GM21381 (cell line): ENCODE measurements around the gene MRPL23.
"Not testable (repeated sequence)": the region's sequence is repeated elsewhere in the genome, so short reads cannot be mapped to it uniquely, and the experiment has no call there.

ENCODE experiments used
- ATAC-seq: cut with Tn5 transposase; IDR thresholded peaks from one replicate; pipeline ENCODE4 v1.9.1; 2021; ENCODE audit warnings: mild to moderate bottlenecking, moderate library complexity; ENCODE audit not compliant: unreplicated experiment

MRPL23 gene

DNA sequence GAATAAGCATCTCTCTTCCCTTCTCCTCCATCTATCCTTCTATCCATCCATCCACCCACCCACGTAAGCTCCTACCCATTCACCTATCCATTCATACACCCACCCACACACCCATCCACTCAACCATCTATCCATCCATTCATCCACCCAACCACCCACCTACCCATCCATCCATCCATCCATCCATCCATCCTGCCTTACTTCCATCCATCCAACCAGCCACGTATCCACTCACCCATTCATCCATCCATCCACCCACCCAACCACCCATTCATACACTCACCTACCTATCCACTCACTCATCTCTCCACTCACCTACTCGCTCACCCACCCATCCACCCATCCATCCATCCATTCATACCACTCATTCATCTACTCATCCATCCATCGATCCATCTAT is 14.5 kb upstream of the MRPL23 start:
- no peak for ATAC-seq

DNA sequence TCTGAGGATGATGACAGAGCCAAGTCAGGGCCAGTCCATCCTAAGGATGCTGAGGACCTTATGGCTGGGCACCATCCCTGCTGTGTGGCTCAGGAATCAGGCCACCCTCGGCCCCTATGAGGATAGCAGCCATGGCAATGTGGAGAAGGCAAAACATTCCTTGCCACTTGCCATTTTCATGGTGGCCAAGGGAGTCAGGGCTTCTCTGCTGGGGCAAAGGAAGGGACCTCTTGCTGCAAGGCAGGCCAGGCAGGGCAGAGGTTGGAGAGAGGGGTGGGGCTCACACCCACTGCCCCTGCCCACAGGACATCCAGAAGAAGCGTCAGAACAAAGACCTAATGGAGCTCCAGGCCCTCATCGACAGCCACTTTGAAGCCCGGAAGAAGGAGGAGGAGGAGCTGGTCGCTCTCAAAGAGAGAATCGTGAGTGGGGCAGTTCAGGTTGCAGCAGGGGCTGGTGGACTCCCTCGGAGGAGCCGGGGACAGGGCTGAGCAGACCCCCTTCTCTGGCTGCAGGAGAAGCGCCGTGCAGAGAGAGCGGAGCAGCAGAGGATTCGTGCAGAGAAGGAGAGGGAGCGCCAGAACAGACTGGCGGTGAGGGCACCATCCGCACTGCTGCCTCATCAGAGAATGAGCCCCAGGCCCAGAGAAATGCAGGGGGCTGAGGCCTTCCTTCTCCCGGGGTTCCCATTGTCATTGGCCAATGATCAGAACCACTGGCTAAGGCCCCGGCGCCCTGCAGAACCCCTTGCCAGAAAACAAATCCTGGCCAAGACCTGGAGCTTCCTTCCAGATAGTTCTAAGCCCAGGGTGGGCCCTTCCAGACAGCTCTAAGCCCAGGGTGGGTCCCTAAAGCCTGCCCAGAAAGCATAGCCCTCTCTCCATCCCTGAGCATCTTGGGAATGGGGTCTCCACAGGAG is 13.5 kb upstream of the MRPL23 start:
- ATAC-seq, result no peak

DNA sequence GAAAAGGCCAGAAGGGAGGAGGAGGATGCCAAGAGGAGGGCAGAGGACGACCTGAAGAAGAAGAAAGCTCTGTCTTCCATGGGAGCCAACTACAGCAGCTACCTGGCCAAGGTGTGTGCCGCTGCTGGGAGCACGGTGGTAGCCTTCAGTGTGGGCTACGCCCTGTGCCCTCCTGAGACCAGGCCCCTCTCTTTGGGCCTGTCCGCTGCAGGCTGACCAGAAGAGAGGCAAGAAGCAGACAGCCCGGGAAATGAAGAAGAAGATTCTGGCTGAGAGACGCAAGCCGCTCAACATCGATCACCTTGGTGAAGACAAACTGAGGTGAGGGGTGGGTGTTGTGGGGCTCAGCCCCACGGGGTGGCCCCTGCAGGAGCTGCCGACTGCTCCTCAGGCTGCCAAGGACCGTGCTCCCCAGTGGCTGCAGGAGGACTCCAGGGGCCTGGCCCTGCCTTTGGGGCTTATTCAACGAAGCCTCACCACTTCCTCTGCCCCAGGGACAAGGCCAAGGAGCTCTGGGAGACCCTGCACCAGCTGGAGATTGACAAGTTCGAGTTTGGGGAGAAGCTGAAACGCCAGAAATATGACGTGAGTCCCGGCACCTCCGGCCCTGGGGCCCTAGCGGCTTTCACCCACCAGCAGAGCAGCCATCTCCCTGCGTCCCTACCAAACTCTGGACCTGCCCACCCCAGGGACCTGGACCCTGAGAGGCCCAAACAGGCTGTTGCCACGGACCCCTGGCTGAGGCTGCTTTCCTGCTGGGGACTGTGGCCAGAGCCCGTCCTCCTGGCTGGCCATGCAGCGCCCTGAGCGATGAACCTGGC is 12.6 kb upstream of the MRPL23 start:
- ATAC-seq, result no peak

DNA sequence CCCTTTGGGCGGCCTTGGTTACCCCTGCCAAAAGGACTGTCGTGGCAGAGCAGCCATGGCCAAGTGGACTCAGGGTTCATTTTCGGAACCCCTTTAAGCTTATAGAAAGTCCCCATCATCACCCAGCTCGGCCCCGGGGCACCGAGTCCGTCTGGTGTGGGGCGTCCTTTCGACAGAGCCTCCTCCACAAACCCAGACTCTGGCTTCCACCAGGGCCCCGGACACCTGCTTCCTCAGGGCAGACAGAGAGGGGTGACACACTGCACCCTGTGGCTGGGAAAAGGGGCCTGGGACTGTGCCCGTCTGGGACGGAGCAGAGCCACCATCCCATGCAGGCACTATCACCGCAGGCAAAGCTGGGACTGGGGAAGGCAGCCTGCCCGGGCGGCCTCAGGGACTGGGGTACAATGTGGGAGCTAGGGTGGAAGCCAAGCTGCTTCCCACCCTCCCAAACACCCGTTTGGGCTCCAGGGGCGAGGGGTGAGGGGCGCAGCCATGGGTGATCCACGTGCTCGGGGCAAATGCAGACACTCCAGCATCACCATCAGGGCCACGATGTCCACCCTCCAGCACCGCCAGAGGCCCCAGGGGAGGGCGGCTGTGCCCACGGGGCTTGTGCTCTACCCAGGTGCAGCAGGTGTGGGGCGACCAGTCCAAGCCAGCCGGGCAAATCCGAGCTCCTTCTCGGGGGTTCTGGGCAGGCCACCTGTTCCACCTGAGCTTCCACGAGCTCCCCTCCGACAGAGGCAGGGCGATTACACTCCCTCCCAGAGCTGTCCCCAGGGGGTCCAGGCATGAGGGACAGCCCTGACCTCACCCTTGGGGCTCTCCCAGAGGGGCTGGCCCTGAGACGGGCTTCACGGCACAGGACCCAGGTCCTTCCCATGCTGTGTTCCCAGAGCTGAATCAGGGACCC is 11.7 kb upstream of the MRPL23 start:
- no peak for ATAC-seq

DNA sequence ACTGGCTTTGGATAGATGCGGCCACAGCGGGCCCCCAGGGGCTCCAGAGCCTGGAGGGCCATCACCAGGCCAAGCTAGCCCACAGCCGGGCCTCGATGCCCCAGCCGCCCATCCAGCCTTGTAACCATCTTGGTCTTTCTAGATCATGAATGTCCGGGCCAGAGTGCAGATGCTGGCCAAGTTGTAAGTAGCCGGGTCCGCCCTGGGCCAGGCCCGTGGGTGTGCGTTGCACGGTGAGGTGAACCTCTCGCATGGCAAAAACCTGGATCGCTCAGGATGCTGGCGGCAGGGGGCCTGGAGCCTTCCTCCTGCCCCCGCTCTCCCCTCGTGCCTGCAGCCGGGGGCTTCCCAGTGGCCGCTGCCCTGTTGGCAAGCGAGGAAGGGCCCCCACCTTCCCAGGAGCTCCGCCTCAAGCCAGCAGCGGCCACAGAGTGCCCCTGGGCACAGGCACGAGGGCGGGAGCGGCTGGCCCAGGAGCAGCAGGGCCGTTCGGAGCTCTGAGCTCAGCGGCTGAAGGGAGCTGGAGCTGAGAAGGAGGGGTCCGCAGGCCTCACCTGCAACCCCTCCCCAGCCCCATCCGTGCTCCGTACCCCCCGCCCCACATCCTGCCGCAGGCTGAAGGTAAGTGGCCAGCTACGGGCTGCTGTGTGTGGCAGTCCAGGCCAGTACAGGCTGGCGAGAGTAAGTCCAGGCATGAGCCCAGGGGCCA is 10.9 kb upstream of the MRPL23 start:
- no peak for ATAC-seq

DNA sequence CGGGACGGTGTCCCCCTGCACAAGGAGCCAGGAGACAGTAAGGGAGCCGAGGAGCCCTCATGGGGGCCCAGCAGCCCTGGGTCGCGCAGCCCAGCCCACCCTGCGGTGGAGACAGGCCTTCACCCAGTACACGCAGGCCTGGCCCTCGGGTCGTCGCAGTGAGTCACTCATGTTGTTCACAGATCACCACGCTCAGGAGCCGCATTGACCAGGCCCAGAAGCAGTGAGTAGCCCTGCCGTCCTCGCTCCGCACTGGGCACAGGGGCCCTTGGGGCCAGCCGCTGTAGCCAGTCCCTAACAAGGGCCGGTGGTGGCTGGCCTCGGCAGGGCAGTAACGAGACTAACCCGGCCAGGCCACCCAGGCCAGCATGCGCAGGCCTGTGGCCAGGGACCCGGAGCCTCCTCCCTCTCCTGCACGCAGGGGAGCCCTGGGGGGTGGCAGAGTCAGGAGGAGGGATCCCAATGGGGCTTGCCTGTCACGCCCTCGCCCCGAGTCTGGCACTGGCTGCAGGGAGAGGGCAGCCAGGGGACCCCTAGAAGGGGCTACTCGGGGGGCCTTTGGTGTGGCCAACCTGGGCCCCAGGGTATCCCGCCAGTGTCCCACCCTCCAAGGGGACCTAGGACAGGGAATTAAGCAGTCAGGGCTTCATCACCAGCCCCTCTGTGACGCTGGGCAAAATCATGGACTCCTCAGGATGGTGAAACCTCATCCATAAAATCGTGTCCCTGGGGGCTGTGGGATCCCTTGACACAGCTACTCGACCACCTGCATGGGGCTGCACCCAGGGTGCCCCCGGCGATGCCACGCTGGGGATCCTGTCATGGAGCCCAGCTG is 10.1 kb upstream of the MRPL23 start:
- no peak for ATAC-seq

DNA sequence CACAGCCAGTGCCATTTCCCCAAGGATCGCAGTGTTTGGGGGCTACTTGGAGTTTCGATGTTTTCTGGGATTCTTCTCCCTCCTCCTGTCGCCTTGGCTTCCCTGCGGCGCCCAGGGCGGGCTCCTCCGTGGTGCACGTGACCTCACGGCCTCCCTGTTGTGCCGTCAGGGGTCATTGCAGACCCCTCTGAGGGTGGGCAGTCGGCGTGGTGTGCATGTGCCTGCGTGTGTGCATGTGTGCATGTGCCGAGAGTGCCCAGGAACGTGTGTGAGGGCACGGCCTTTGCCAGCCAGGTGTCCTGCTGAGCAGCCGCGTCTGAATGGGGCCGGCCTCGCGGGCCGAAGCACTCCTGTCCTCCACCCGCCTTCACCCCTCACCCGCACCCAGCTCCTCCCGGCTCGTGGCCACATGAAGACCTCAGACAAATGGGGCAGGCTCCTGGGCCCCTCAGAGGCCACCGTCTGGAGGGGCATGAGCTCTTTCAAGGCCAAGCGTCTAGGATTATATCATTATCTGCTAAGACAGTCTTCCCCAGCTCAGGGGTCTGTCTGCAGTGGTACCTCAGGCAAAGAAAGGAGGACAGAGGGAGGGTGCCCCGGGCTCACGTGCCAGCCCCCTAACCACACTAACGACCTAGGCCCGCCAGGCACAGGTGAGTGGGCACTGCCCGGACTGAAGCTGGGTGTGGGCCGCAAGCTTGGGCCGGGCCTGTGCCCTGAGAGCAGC is 9.4 kb upstream of the MRPL23 start:
- ATAC-seq, result no peak

DNA sequence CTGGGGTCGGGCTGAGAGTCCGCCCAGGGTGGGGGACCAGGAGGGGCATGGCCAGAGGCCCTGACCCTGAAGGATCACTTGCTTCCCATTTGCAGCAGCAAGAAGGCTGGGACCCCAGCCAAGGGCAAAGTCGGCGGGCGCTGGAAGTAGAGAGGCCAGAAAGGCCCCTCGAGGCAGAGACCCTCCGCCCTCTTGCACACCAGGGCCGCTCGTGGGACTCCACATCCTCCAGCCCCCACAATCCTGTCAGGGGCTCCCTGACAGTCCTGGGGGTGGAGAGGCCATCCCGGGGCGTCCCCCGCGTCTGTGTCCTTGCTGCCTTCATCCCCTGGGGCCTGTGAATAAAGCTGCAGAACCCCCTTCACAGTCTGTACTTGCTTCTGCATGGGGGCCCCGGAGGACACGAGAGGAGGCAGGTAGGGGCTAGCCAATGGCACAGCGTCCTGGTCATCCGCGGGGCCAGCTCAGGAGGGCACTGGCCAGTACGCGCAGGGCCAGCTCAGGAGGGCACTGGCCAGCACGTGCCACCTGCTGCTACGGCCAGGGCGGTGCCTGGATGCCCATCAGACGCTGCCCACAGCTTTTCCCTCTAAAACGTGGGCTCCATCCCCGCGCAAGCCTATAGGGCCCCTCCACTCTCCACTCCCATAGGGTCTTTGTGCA is 8.7 kb upstream of the MRPL23 start:
- no peak for ATAC-seq

DNA sequence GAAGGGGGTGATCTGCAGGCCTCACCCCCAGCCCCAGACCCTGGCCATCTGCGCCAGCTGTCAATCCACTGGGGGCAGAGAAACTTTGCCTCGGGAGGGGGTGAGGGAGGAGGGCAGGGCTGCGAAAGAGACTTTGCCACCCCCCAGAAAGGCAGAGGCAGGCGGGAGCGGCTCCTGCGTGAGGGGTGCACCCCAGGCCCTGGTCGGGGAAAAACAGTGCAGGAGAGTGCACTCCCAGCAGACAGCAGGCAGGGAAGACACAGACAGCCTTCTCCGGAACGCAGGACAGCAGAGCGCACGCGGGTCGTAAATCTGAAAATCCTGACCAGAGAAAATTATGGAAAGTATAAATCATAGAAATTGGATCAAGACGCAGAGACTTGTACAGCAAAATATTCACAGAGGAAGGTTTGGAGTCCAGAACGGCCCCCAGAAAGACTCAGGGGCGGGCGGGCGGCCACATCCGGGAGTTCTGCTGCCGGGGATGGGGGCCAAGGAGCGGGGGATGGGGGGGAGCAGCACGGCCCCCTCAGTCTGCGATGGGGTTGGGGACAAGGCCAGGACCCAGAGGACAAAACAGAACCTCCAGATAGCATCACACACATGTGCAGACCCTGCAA is 8.0 kb upstream of the MRPL23 start:
- no peak for ATAC-seq

DNA sequence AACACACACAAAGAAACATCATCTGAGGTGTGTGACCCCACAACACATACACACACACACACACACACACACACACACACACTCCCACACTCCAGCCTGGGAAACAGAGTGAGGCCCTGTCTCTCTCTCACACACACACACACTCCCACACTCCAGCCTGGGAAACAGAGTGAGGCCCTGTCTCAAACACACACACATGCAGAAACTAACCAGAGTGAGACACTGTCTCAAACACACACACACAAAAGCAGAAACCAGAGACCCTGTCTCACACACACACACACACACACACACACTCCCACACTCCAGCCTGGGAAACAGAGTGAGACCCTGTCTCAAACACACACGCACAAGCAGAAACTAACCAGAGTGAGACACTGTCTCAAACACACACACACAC is 7.3 kb upstream of the MRPL23 start:
- not testable (repeated sequence) for ATAC-seq

DNA sequence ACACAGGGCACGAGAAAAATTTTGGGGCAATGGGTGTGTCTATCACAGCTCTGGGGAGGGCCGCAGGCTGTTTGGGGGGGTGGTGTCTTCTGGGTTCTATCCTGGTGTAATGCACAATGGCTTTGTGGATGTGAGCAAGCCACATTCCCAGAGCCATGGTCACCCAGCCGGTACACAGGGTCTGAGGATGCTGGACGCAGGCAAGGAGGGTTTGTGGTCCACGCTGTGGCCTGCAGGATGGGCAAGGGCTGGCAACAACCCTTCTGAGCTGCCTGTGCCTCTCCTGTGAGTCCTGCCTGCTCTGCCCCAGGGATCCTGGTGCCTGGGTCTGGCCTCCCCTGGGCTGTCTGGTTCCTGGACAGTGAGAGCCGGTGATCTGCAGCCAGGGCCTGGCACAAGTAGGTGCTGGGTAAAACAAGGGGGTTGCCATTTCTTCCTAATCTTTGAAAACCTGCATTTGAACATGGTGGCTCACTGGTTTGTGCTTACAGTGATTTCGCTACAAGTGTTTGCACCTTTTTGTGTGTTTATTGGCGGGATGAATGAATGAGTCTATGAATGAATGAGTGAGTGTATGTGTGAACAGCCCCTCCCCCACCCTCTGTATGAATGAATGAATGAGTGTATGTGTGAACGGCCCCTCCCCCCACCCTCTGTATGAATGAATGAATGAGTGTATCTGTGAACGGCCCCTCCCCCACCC is 4.4 kb upstream of the MRPL23 start:
- no peak for ATAC-seq

DNA sequence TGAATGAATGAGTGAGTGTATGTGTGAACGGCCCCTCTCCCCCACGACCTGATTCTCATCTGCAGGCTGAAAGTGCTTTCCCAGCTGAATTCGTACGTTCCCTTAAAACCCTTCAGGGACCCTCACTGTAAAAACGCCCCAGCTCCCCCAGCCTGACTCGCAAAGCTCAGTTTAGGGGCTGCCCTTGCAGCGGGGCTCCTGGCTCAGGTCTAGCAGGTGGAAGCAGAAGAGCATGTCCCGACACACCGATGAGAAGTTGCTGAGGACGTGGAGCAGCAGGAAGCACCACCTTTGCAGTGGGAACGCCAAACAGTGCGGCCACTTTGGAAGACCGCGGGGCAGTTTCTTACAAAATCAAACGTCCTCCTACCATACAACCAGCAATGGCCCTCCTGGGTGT is 3.6 kb upstream of the MRPL23 start:
- no peak for ATAC-seq

DNA sequence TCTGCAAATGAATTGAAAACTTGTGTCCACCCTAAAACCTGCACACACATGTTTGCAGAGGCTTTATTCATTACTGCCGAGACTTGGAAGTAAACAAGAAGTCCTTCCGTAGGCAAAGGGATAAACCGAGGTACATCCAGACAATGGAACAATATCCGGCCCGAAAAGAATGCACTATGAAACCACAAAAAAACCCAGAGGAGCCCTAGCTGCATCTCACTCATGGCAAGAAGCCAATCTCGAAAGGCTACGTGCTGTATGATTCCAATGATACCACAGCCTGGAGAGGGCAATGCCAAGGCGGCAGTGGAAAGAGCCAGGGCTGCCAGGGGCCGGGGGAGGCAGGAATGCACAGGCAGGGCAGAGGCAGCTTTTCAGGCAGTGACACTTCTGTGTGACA is 3.2 kb upstream of the MRPL23 start:
- no peak for ATAC-seq

DNA sequence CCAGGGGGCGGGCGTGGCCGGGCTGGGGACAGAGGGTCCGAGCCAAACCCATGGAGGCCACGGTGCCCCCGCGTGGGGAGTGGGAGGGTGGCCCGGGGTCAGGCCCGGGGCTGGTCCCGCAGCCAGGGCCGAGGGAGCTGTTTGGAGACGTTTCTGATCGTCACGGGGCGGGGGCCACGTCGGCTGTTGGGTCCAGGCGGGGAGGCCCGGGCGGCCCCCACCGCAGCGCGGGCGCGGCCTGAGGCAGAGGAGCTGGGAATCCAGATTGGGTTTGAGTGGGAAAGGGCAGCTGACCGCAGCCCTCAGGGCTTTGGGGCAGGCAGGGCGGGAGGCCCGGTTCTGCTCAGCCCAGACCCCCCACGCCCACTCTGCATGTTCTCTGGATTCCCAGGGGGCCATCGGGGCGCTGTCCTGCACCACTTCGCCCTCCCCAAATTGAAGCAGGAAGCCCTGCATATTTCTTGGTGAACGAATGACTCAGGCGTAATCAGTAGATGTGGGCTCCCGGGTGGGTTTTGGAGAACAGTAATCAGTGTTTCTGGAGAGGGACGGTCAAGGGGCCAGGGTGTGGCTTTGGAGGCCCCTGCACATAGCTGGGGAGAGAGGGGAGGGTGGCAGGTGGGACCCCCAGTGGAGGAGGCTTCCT is 583 bp downstream of the MRPL23 start:
- no peak for ATAC-seq

DNA sequence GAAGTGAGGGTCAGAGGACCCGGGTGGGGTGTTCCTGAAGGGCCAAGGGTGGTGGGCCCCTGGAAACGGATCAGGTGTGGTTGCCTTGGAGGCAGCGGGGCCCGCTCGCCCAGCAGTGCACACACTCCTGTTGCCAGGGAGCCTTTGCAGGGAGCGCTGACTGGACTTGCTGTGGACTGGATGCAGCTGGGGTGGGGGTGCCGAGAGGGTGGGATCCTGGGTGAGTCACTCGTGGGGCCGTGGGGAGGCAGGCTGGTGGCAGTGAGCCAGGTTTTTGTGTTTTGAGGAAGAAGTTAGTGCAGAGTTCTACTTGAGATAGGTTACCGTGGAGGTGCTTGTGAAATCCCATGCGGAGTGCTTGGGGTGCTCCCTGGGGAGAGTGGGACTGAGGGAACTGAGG is 1.3 kb downstream of the MRPL23 start:
- ATAC-seq, result no peak

DNA sequence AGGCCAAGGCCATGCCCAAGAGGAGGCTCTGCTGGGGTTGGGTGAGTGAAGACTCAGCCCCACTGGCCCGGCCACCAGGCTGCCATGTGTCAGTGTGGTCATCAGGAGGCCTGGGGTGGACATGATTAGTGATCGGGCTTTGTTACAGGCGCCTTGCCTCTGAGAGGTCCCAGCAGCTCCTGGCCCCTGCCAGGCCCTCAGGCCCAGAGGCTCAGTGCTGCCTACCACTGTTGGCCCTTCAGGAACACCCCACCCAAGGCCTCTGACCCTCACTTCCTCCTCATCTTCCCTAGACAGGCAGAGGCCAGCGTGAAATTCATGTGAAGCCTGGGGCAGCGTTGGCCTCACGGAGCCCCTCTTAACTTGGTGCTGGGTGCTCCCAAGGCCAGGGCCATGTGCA is 2.2 kb downstream of the MRPL23 start:
- no peak for ATAC-seq

DNA sequence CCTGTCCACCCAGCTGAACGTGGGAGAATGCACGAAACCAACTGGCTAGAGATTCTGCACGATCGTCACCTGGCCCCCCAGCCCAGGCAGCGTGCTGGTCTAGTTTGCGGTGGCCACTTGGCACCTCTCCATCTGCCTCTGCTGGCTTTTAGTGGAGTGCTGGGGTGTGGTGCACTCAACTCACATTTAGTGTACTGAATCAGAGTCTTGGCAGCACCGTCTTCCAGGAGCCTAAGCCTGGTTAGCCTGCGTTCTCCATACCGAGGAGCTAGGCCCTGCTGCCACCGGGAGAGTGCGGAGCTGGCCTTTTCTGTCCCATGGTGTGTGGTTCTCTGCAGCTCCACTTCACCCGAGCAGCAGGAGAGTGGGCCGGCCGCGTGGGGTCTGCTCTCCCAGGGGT is 2.8 kb downstream of the MRPL23 start:
- no peak for ATAC-seq
